Endothelial cell of umbilical vein (primary cell): Measurements from ENCODE around the gene PLOD1. TPM values are rescaled to one million over a fixed set of nuclear protein-coding genes. Genes with fewer than 3 reads are reported as not detected.

Experiments used
- BruUV-seq: library from RNA; stranded (reverse); fragments of 400-500 nt; replicated peaks from 2 replicates; lab custom pipeline; 2021; lab: Mats Ljungman, UMichigan
- CTCF ChIA-PET: fragments of 300-600, 350-600 bp; sonication (Branson Sonifier 250); formaldehyde crosslinking; loops from one replicate; lab custom pipeline; 2021; ENCODE audit warnings: antibody characterized with exemption, inconsistent platforms; lab: Charles Lee
- POLR2A ChIA-PET: fragments of 300-600, 350-600 bp; sonication (Branson Sonifier 250); formaldehyde crosslinking; loops from one replicate; lab custom pipeline; 2021; ENCODE audit warnings: antibody characterized with exemption, inconsistent platforms; lab: Charles Lee
- DNase-seq: peaks from one replicate; pipeline ENCODE4 v3.0.0-alpha.2; 2011; ENCODE audit warnings: low read depth, low spot score
- FAIRE-seq: peaks from 2 replicates; lab custom pipeline; 2011; peaks lifted over from hg19 to GRCh38; lab: Jason Lieb, UNC
- H2AFZ ChIP-seq: 2 replicates; pipeline ENCODE4 v1.6.0; 2012; ENCODE audit warnings: low read depth, low read length, control low read depth, inconsistent platforms
- H3K27ac ChIP-seq: 2 replicates; pipeline ENCODE4 v1.5.1; 2011; ENCODE audit warnings: low read depth, mild to moderate bottlenecking, control low read depth, low read length, moderate library complexity; ENCODE audit not compliant: insufficient read depth
- H3K27me3 ChIP-seq, 2 experiments: 2 replicates each; pipeline versions ENCODE4 v1.6.0 to v1.6.1; 2011; ENCODE audit warnings: low read length in 2 of 2, mixed read lengths in 1 of 2; ENCODE audit not compliant: control insufficient read depth in 2 of 2, insufficient read depth in 2 of 2
- H3K36me3 ChIP-seq, 2 experiments: 2 replicates in 1 of 2; 3 replicates in 1 of 2; pipeline ENCODE4 v1.5.1; 2011; ENCODE audit warnings: low read length in 2 of 2, mild to moderate bottlenecking in 1 of 2, moderate library complexity in 1 of 2; ENCODE audit not compliant: control insufficient read depth in 2 of 2, insufficient read depth in 2 of 2; ENCODE audit errors: extremely low read depth in 1 of 2
- H3K4me1 ChIP-seq: 3 replicates; pipeline ENCODE4 v1.5.1; 2011; ENCODE audit warnings: mild to moderate bottlenecking, low read length; ENCODE audit not compliant: control insufficient read depth, insufficient read depth; ENCODE audit errors: extremely low read depth
- H3K4me2 ChIP-seq: 2 replicates; pipeline ENCODE4 v1.6.1; 2011; ENCODE audit warnings: low read length, control low read depth, mixed read lengths; ENCODE audit not compliant: insufficient read depth
- H3K4me3 ChIP-seq, 3 experiments: fragments of 200-600 bp in 1 of 3; sonication (generic), shearing (Covaris generic) in 1 of 3; replicated peaks in 1 of 3; 2 replicates each; pipeline ENCODE4 v1.5.1; 2011 to 2016; ENCODE audit warnings: control low read depth in 3 of 3, low read length in 3 of 3, mild to moderate bottlenecking in 2 of 3, inconsistent platforms in 1 of 3, low read depth in 1 of 3, moderate library complexity in 1 of 3; ENCODE audit not compliant: insufficient read depth in 1 of 3
- H3K79me2 ChIP-seq: 2 replicates; pipeline ENCODE4 v1.6.0; 2012; ENCODE audit warnings: low read length, inconsistent platforms; ENCODE audit not compliant: control insufficient read depth, insufficient read depth
- H3K9ac ChIP-seq: replicated peaks from 2 replicates; pipeline ENCODE3; 2011; ENCODE audit warnings: low read length, control low read depth; ENCODE audit not compliant: insufficient read depth; ENCODE audit errors: extremely low read depth
- H3K9me1 ChIP-seq: replicated peaks from 3 replicates; pipeline ENCODE4 v1.6.0; 2011; ENCODE audit warnings: mild to moderate bottlenecking, low read length; ENCODE audit not compliant: control insufficient read depth, insufficient read depth; ENCODE audit errors: extremely low read depth
- H3K9me3 ChIP-seq: replicated peaks from 2 replicates; pipeline ENCODE4 v1.5.1; 2012; ENCODE audit warnings: low read length, inconsistent platforms; ENCODE audit not compliant: control insufficient read depth, insufficient read depth
- H4K20me1 ChIP-seq: replicated peaks from 2 replicates; pipeline ENCODE3; 2011; ENCODE audit warnings: mild to moderate bottlenecking, low read length; ENCODE audit not compliant: control insufficient read depth, insufficient read depth; ENCODE audit errors: extremely low read depth
- FOS ChIP-seq: IDR thresholded peaks from 2 replicates; pipeline ENCODE4 v1.6.1; 2011; ENCODE audit warnings: mild to moderate bottlenecking, low read length, moderate library complexity, borderline replicate concordance; ENCODE audit not compliant: insufficient read depth
- GATA2 ChIP-seq: IDR thresholded peaks from 2 replicates; pipeline ENCODE4 v1.7.0; 2011; ENCODE audit warnings: low read depth, mild to moderate bottlenecking, moderate library complexity, mixed read lengths, low read length; ENCODE audit not compliant: insufficient read length, insufficient read depth
- POLR2A ChIP-seq: IDR thresholded peaks from 2 replicates; pipeline ENCODE4 v1.6.1; 2012; ENCODE audit warnings: low read depth, mild to moderate bottlenecking, control low read depth, low read length
- POLR2AphosphoS5 ChIP-seq: IDR thresholded peaks from 2 replicates; pipeline ENCODE4 v1.6.1; 2012; ENCODE audit warnings: low read depth, mild to moderate bottlenecking, control low read depth, low read length, moderate library complexity; ENCODE audit not compliant: insufficient read depth
- dilution Hi-C: fragments of 300-500 bp; cut with MboI; formaldehyde crosslinking; loops from one replicate; pipeline ENCODE4 v1.15.0; 2019; ENCODE audit warnings: low sequenced_read_pairs; ENCODE audit not compliant: extremely low pct_ligation_motif_present
- intact Hi-C: fragments of 100-400 bp; cut with micrococcal nuclease; formaldehyde crosslinking; loops from one replicate; pipeline ENCODE4 v1.10.0; 2022
- polyA plus RNA-seq, 4 experiments: library from polyadenylated mRNA; depleted of rRNA in 3 of 4; stranded (reverse) in 3 of 4; unstranded in 1 of 4; fragments of >200 nt; gene quantifications; 2 replicates each; pipeline versions ENCODE4 v1.2.1 to v1.2.3, GENCODE V29; 2011 to 2012; ENCODE audit warnings: missing spikeins in 1 of 4
- total RNA-seq: library from RNA; stranded (reverse); gene quantifications from 2 replicates; pipeline ENCODE4 v1.2.3, GENCODE V29; 2021

Gene PLOD1
- total and polyA plus RNA-seq, 2 donors (not counting 3 experiments of a cell fraction or from before 2014, with no cell fraction given), result 260 to 412 TPM

- DNase-seq (no peak), FAIRE-seq (no peak)
- ChIA-PET CTCF (no interaction called here), POLR2A (no interaction called here)
- intact Hi-C loops, result no loop called here
- no peak overlapping the region for H3K4me3 ChIP-seq
- no peaks in the 10 kb centered on the region for H3K79me2 ChIP-seq
- H3K4me2 ChIP-seq, result no peak overlapping the region
- H3K9me1 ChIP-seq, result no peaks in the 10 kb centered on the region
- dilution Hi-C loops, result no loop called here
- H3K27ac ChIP-seq, result no peak overlapping the region
- no peak overlapping the region for H3K9ac ChIP-seq
- H3K4me1 ChIP-seq, result no peaks in the 10 kb centered on the region
- peaks cover 8 to 30% of the 10 kb centered on the region in 2 experiments for H3K36me3 ChIP-seq
- no peak overlapping the region for H2AFZ ChIP-seq
- BruUV-seq, result no TSS peak
- H3K9me3 ChIP-seq, result no peaks in the 10 kb centered on the region
- H3K27me3 ChIP-seq, result no peaks in the 10 kb centered on the region
- TF ChIP-seq POLR2AphosphoS5 (no peak), POLR2A (no peak)
- no peaks in the 10 kb centered on the region for H4K20me1 ChIP-seq
Observed at GRCh38 chr1:11963622-11964021, 29.1 kb downstream of the PLOD1 start.

- no peak for TF ChIP-seq FOS
- no peak for TF ChIP-seq GATA2
Observed at GRCh38 chr1:11964656-11965055, 30.1 kb downstream of the PLOD1 start.

More at GRCh38 chr1:11964656-11965055, 30.1 kb downstream of the PLOD1 start:
- Histone ChIP-seq H3K36me3 (peaks cover 10 to 34% of the 10 kb centered on the region in 2 experiments), H3K79me2 (no peaks in the 10 kb centered on the region), H3K9me1 (no peaks in the 10 kb centered on the region), H3K9me3 (no peaks in the 10 kb centered on the region), H2AFZ (no peak overlapping the region), H3K4me3 (no peak overlapping the region), H3K9ac (no peak overlapping the region), H3K27me3 (no peaks in the 10 kb centered on the region), H3K27ac (no peak overlapping the region), H4K20me1 (no peaks in the 10 kb centered on the region), H3K4me2 (no peak overlapping the region), H3K4me1 (no peaks in the 10 kb centered on the region)
- dilution Hi-C loops (no loop called here), intact Hi-C loops (no loop called here)
- no TSS peak for BruUV-seq
- DNase-seq, result no peak
- no peak for FAIRE-seq
- POLR2A ChIA-PET, result no interaction called here
- CTCF ChIA-PET, result no interaction called here
